H1 (cell line): ENCODE measurements around the gene MECR. TPM values are rescaled to one million over a fixed set of nuclear protein-coding genes. Genes with fewer than 3 reads are reported as not detected.

Experiments
- CTCF ChIA-PET: fragments of 300-600 bp; sonication (Branson Sonifier 250); formaldehyde crosslinking; loops from one replicate; lab custom pipeline; 2021; ENCODE audit not compliant: partially characterized antibody; lab: Charles Lee
- POLR2A ChIA-PET: fragments of 300-600 bp; sonication (Branson Sonifier 250); formaldehyde crosslinking; loops from one replicate; lab custom pipeline; 2021; ENCODE audit warnings: inconsistent platforms; ENCODE audit not compliant: partially characterized antibody; lab: Charles Lee
- DNase-seq, 2 experiments: peaks; one replicate each; pipeline versions ENCODE4 v3.0.0 to v3.0.0-alpha.2; 2010 to 2022; ENCODE audit warnings: low spot score in 2 of 2, low read depth in 1 of 2, mixed read lengths in 1 of 2
- FAIRE-seq: peaks from 2 replicates; lab custom pipeline; 2011; peaks lifted over from hg19 to GRCh38; lab: Jason Lieb, UNC
- H2AFZ ChIP-seq: 2 replicates; pipeline ENCODE4 v1.8.1; 2012; ENCODE audit warnings: low read length, inconsistent platforms
- H2AK5ac ChIP-seq: 2 replicates; pipeline ENCODE4 v1.6.1; 2013; ENCODE audit warnings: low read depth, low read length
- H2BK120ac ChIP-seq: replicated peaks from 2 replicates; pipeline ENCODE3; 2013; ENCODE audit warnings: low read depth, low read length, inconsistent platforms
- H2BK12ac ChIP-seq: 2 replicates; pipeline ENCODE4 v1.6.1; 2013; ENCODE audit warnings: low read depth, low read length
- H2BK15ac ChIP-seq: 2 replicates; pipeline ENCODE4 v1.6.1; 2013; ENCODE audit warnings: low read length
- H2BK20ac ChIP-seq: 2 replicates; pipeline ENCODE4 v1.6.1; 2013; ENCODE audit warnings: low read length
- H2BK5ac ChIP-seq: 2 replicates; pipeline ENCODE4 v1.6.1; 2013; ENCODE audit warnings: low read depth, low read length
- H3K14ac ChIP-seq: 2 replicates; pipeline ENCODE4 v1.6.1; 2013; ENCODE audit warnings: inconsistent platforms; ENCODE audit not compliant: insufficient read length
- H3K18ac ChIP-seq: 2 replicates; pipeline ENCODE4 v1.6.1; 2013; ENCODE audit warnings: low read length; ENCODE audit errors: extremely low read depth
- H3K23ac ChIP-seq: 2 replicates; pipeline ENCODE4 v1.6.1; 2013; ENCODE audit warnings: inconsistent platforms; ENCODE audit not compliant: insufficient read length
- H3K23me2 ChIP-seq: 2 replicates; pipeline ENCODE4 v1.6.1; 2013; ENCODE audit warnings: low read depth, low read length
- H3K27ac ChIP-seq: 2 replicates; pipeline ENCODE4 v1.6.1; 2011; ENCODE audit warnings: low read depth, low read length, inconsistent platforms
- H3K27me3 ChIP-seq, 4 experiments: replicated peaks in 1 of 4; 1 replicate in 1 of 4; 2 replicates in 3 of 4; pipeline versions ENCODE4 v1.6.1 to v1.8.1; 2011 to 2013; ENCODE audit warnings: low read length in 3 of 4, mild to moderate bottlenecking in 3 of 4, inconsistent platforms in 2 of 4, mixed read lengths in 2 of 4, moderate library complexity in 1 of 4; ENCODE audit not compliant: control insufficient read depth in 3 of 4, insufficient read depth in 3 of 4; ENCODE audit errors: extremely low read depth in 1 of 4
- H3K36me3 ChIP-seq, 4 experiments: 2 replicates each; pipeline versions ENCODE4 v1.6.1 to v1.8.1; 2011 to 2013; ENCODE audit warnings: mild to moderate bottlenecking in 4 of 4, low read length in 3 of 4, moderate library complexity in 2 of 4, control low read depth in 1 of 4, inconsistent platforms in 1 of 4; ENCODE audit not compliant: insufficient read depth in 4 of 4, control insufficient read depth in 2 of 4
- H3K4ac ChIP-seq: replicated peaks from 2 replicates; pipeline ENCODE3; 2013; ENCODE audit warnings: low read length, low read depth, mixed read lengths, inconsistent platforms; ENCODE audit not compliant: insufficient read length
- H3K4me1 ChIP-seq, 4 experiments: replicated peaks in 1 of 4; 1 replicate in 1 of 4; 2 replicates in 3 of 4; pipeline versions ENCODE4 v1.6.1 to v1.8.1; 2011 to 2013; ENCODE audit warnings: low read length in 3 of 4, inconsistent platforms in 2 of 4, mixed read lengths in 1 of 4; ENCODE audit not compliant: insufficient read depth in 4 of 4, control insufficient read depth in 3 of 4
- H3K4me2 ChIP-seq, 2 experiments: 2 replicates each; pipeline versions ENCODE4 v1.6.1 to v1.8.1; 2011 to 2013; ENCODE audit warnings: low read depth in 2 of 2, low read length in 2 of 2, control low read depth in 1 of 2, inconsistent platforms in 1 of 2, mild to moderate bottlenecking in 1 of 2; ENCODE audit not compliant: insufficient read depth in 1 of 2
- H3K4me3 ChIP-seq, 4 experiments: fragments of 200-600, 300-600 bp in 1 of 4; sonication (generic), shearing (Covaris generic), sonication (Bioruptor Twin) in 1 of 4; 2 replicates each; pipeline versions ENCODE4 v1.5.1 to v1.8.1; 2011 to 2016; ENCODE audit warnings: low read length in 4 of 4, low read depth in 3 of 4, control low read depth in 2 of 4, inconsistent platforms in 2 of 4, mild to moderate bottlenecking in 2 of 4, mixed read lengths in 1 of 4, moderate library complexity in 1 of 4; ENCODE audit not compliant: insufficient read depth in 2 of 4; ENCODE audit errors: extremely low read depth in 1 of 4
- H3K56ac ChIP-seq: replicated peaks from 2 replicates; pipeline ENCODE3; 2013; ENCODE audit warnings: low read depth, mild to moderate bottlenecking, mixed read lengths, low read length, inconsistent platforms; ENCODE audit not compliant: insufficient read length
- H3K79me1 ChIP-seq: 2 replicates; pipeline ENCODE4 v1.6.1; 2013; ENCODE audit warnings: low read depth, low read length, control low read depth
- H3K79me2 ChIP-seq, 2 experiments: 2 replicates each; pipeline versions ENCODE4 v1.6.1 to v1.8.1; 2012 to 2013; ENCODE audit warnings: low read length in 2 of 2, mild to moderate bottlenecking in 2 of 2, inconsistent platforms in 1 of 2; ENCODE audit not compliant: insufficient read depth in 2 of 2, control insufficient read depth in 1 of 2
- H3K9ac ChIP-seq, 4 experiments: replicated peaks in 1 of 4; 1 replicate in 1 of 4; 2 replicates in 3 of 4; pipeline versions ENCODE4 v1.6.1 to v1.8.1; 2011 to 2013; ENCODE audit warnings: low read depth in 3 of 4, low read length in 3 of 4, control low read depth in 2 of 4, mild to moderate bottlenecking in 2 of 4, moderate library complexity in 2 of 4, inconsistent platforms in 1 of 4; ENCODE audit errors: extremely low read depth in 1 of 4
- H3K9me3 ChIP-seq, 2 experiments: 2 replicates each; pipeline versions ENCODE4 v1.6.1 to v1.8.1; 2012 to 2013; ENCODE audit warnings: mild to moderate bottlenecking in 2 of 2, moderate library complexity in 2 of 2, control low read depth in 1 of 2, inconsistent platforms in 1 of 2, low read depth in 1 of 2, low read length in 1 of 2, mixed read lengths in 1 of 2; ENCODE audit not compliant: insufficient read depth in 2 of 2
- H4K20me1 ChIP-seq, 2 experiments: replicated peaks in 1 of 2; 2 replicates each; pipeline versions ENCODE3 to v1.8.1; 2011 to 2013; ENCODE audit warnings: inconsistent platforms in 2 of 2, low read length in 2 of 2, mild to moderate bottlenecking in 1 of 2; ENCODE audit not compliant: insufficient read depth in 2 of 2, control insufficient read depth in 1 of 2
- H4K5ac ChIP-seq: 2 replicates; pipeline ENCODE4 v1.6.1; 2013; ENCODE audit warnings: low read length, low read depth, mixed read lengths, inconsistent platforms; ENCODE audit not compliant: insufficient read length
- H4K8ac ChIP-seq: 2 replicates; pipeline ENCODE4 v1.8.0; 2013; ENCODE audit warnings: mild to moderate bottlenecking, moderate library complexity, low read length, inconsistent platforms; ENCODE audit not compliant: insufficient read depth; ENCODE audit errors: extremely low read depth
- H4K91ac ChIP-seq: replicated peaks from 2 replicates; pipeline ENCODE3; 2013; ENCODE audit warnings: low read length, mixed read lengths, inconsistent platforms; ENCODE audit not compliant: insufficient read length
- CREB1 ChIP-seq: IDR thresholded peaks from 2 replicates; pipeline ENCODE4 v1.6.1; 2012; ENCODE audit warnings: inconsistent platforms
- EGR1 ChIP-seq: IDR thresholded peaks from 2 replicates; pipeline ENCODE4 v1.6.1; 2011; ENCODE audit warnings: low read depth, low read length, borderline replicate concordance
- GTF2F1 ChIP-seq: IDR thresholded peaks from 2 replicates; pipeline ENCODE4 v1.6.1; 2012; ENCODE audit warnings: low read depth, low read length, improper control_type of control experiment, borderline replicate concordance
- HDAC6 ChIP-seq: IDR thresholded peaks from one replicate; pipeline ENCODE4 v1.7.1; 2012; ENCODE audit warnings: low read depth, mild to moderate bottlenecking, inconsistent platforms, low read length, moderate library complexity
- JUN ChIP-seq: IDR thresholded peaks from 2 replicates; pipeline ENCODE4 v1.6.1; 2011; ENCODE audit warnings: low read depth, mild to moderate bottlenecking, improper control_type of control experiment, low read length
- JUND ChIP-seq: IDR thresholded peaks from 2 replicates; pipeline ENCODE4 v1.6.1; 2011; ENCODE audit warnings: mild to moderate bottlenecking, improper control_type of control experiment, low read length
- RAD21 ChIP-seq, 2 experiments: IDR thresholded peaks in 1 of 2; conservative IDR thresholded peaks in 1 of 2; 2 replicates each; pipeline ENCODE4 v1.6.1; 2011; ENCODE audit warnings: low read depth in 2 of 2, low read length in 2 of 2, improper control_type of control experiment in 1 of 2, inconsistent platforms in 1 of 2, mild to moderate bottlenecking in 1 of 2, moderate library complexity in 1 of 2
- RXRA ChIP-seq: IDR thresholded peaks from 2 replicates; pipeline ENCODE4 v1.6.1; 2011; ENCODE audit warnings: low read depth, mild to moderate bottlenecking, low read length, moderate library complexity; ENCODE audit not compliant: insufficient read depth
- SUZ12 ChIP-seq: fragments of 200-600 bp; sonication (generic); IDR thresholded peaks from 2 replicates; pipeline ENCODE4 v1.6.1; 2012; ENCODE audit warnings: mild to moderate bottlenecking, inconsistent platforms, low read length, moderate library complexity, mixed read lengths
- TCF12 ChIP-seq: IDR thresholded peaks from 2 replicates; pipeline ENCODE4 v1.6.1; 2011; ENCODE audit warnings: low read depth, mild to moderate bottlenecking, low read length
- YY1 ChIP-seq: IDR thresholded peaks from 2 replicates; pipeline ENCODE4 v1.6.1; 2011; ENCODE audit warnings: low read depth, mild to moderate bottlenecking, low read length
- WGBS, 2 experiments: shearing (Covaris generic) in 1 of 2; methylation state at CpG; one replicate each; pipeline versions ENCODE4 v1.1.6 to v1.1.7; 2013 to 2015; ENCODE audit warnings: low lambda C conversion rate in 2 of 2, mixed read lengths in 2 of 2, inconsistent platforms in 1 of 2, low coverage in 1 of 2, missing lambda C conversion rate in 1 of 2; ENCODE audit not compliant: insufficient replicate concordance in 2 of 2, insufficient coverage in 1 of 2, insufficient read length in 1 of 2; ENCODE audit errors: extremely low coverage in 1 of 2, missing lambda C conversion rate in 1 of 2; 5-methylcytosine and 5-hydroxymethylcytosine counted together
- polyA plus RNA-seq, 7 experiments: library from polyadenylated mRNA; depleted of rRNA in 3 of 7; stranded (reverse) in 5 of 7; unstranded in 2 of 7; fragments of >200 nt in 5 of 7; fragments of 200-250 nt in 2 of 7; gene quantifications; 1 replicate in 5 of 7; 2 replicates in 1 of 7; 4 replicates in 1 of 7; pipeline versions ENCODE4 v1.2.1 to v1.2.3, GENCODE V29; 2011 to 2013; ENCODE audit warnings: missing spikeins in 2 of 7, mixed read lengths in 2 of 7
- total RNA-seq: library from RNA; stranded (reverse); fragmentation: NEBNext Ultra II Directional; extraction: Animal tissue kit (Norgen Biotek cat#: 25700); gene quantifications from 2 replicates; pipeline ENCODE4 v1.2.1, GENCODE V29; 2021

Gene MECR
- total and polyA plus RNA-seq, 2 of the 8 experiments (the other 6 are each of a cell fraction or from before 2014, with no cell fraction given): 24.2 to 24.4 TPM

DNA sequence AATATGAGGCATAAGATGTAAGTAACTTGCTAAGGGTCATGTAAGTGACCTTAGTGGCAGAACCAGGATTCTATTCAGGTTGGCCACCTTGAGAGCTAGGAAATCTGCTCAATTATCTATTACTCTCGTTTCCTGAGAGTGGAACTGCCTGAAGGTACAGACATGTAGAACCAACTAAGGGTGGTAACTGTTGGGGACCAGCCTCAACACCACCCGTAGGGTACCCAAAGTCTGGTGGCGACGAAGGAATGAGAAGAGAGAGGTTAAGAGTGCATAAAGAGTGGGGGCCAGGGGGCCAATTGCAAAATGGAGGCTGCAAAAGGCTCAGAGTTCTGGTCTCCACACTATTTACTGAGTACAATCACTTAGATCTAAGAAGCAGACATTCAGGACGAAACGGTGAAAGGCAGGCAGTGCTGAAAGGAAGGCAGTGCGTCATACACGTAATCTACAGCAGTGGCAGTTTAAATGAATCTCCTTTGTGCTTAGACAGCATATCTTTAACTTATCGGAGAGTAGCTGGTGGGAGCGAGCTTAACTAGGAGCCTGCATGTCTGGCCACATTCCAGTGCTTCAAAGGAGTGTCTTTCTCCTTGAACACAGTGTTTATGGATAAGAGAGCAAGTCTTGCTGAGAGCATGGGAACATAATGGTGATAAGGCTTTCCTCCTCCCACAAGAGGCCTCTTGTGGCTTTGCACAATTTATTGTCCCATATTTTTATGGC is 74.0 kb downstream of the MECR start:
- H3K79me2 ChIP-seq: peaks cover 0 to 32% of the 10 kb centered on the region in 2 experiments; a peak in 3 of 4 replicates
- TF ChIP-seq JUN: no peak
- TF ChIP-seq JUND: no peak
- TF ChIP-seq TCF12: no peak
- no peak for TF ChIP-seq RAD21 (IDR thresholded peaks at IDR 0.05 in 1 of 2, conservative IDR thresholded peaks at IDR 0.05 in 1 of 2; ENCODE audit: low read depth in 2 of 2, low read length in 2 of 2)
- TF ChIP-seq RXRA: no peak
- no peak for TF ChIP-seq EGR1
- TF ChIP-seq HDAC6: no peak
- TF ChIP-seq YY1: no peak
- TF ChIP-seq CREB1: no peak
- no peak for TF ChIP-seq SUZ12
- TF ChIP-seq GTF2F1: no peak

More for the DNA sequence above, 74.0 kb downstream of the MECR start:
- Histone ChIP-seq H3K4ac (no peak overlapping the region), H2BK20ac (no peak overlapping the region), H4K5ac (no peak overlapping the region), H3K18ac (no peak overlapping the region), H3K27me3 (no peaks in the 10 kb centered on the region), H2AK5ac (no peak overlapping the region), H3K23ac (no peak overlapping the region), H4K91ac (no peak overlapping the region), H3K4me1 (no peaks in the 10 kb centered on the region; a peak in 3 of 7 replicates), H2BK15ac (no peak overlapping the region), H3K36me3 (peaks cover 16 to 89% (median 57%) of the 10 kb centered on the region in 4 experiments), H4K8ac (no peak overlapping the region), H3K4me3 (no peak overlapping the region), H2BK12ac (no peak overlapping the region), H3K27ac (no peak overlapping the region), H2AFZ (no peak overlapping the region), H4K20me1 (no peaks in the 10 kb centered on the region), H3K79me1 (no peaks in the 10 kb centered on the region), H2BK120ac (no peak overlapping the region), H3K4me2 (no peak overlapping the region), H3K9ac (no peak overlapping the region), H2BK5ac (peak overlapping the region; percentile 22; the same call in 1 of the 2 replicates), H3K14ac (no peak overlapping the region), H3K9me3 (no peaks in the 10 kb centered on the region), H3K23me2 (no peaks in the 10 kb centered on the region), H3K56ac (no peak overlapping the region)
- no peak for DNase-seq
- CTCF ChIA-PET: interaction anchor here (1.1 to 3.1 kb wide), 6 partner anchors 11 to 46 kb away, joined by 3 to 7 read pairs (median 4); no protein-coding TSS in a partner anchor
- WGBS, 2 experiments: 87% methylated on average over 10 of the region's 10 CpGs; no CpG with 5 or more reads in 1 of the 2 experiments
- POLR2A ChIA-PET: interaction anchor here (1.0 to 2.8 kb wide), 7 partner anchors 10 to 37 kb away, joined by 3 to 16 read pairs (median 4); partner anchors contain the start of gene SRSF4
- no peak for FAIRE-seq
